Coronary artery (tissue), 2 donors: Measurements from ENCODE around the gene ADORA1.

Experiments used
- DNase-seq: peaks from one replicate; pipeline ENCODE4 v3.0.0-alpha.2; 2017; ENCODE audit warnings: low spot score
- H3K27ac ChIP-seq, 2 donors: fragments of 200-600 bp; sonication (generic); one replicate each; pipeline ENCODE4 v1.5.1; 2016 to 2019
- H3K4me3 ChIP-seq: fragments of 200-600 bp; sonication (generic); 2 replicates; pipeline ENCODE4 v1.5.1; 2016; ENCODE audit warnings: mild to moderate bottlenecking, moderate library complexity
- CTCF ChIP-seq: fragments of 200-600 bp; sonication (generic); IDR thresholded peaks from one replicate; pipeline ENCODE4 v1.5.1; 2019; ENCODE audit warnings: antibody characterized with exemption

Gene ADORA1

GRCh38 chr1:203152158-203153034, 24.9 kb downstream of the ADORA1 start:
- DNase-seq = no peak
- Histone ChIP-seq H3K4me3 (no peak overlapping the region), H3K27ac (no peak overlapping the region)
- TF ChIP-seq CTCF = no peak

GRCh38 chr1:203153051-203153988, 25.8 kb downstream of the ADORA1 start:
- no peak for DNase-seq
- Histone ChIP-seq H3K4me3 (no peak overlapping the region), H3K27ac (no peak overlapping the region)
- TF ChIP-seq CTCF = no peak

GRCh38 chr1:203153989-203154821, 26.7 kb downstream of the ADORA1 start:
- H3K4me3 ChIP-seq = no peak overlapping the region
- no peak for TF ChIP-seq CTCF
- no peak for DNase-seq
- H3K27ac ChIP-seq = no peak overlapping the region

- no peak for DNase-seq
- no peak for TF ChIP-seq CTCF
- Histone ChIP-seq H3K4me3 (no peak overlapping the region), H3K27ac (no peak overlapping the region)
Observed at GRCh38 chr1:203156280-203156679, 28.8 kb downstream of the ADORA1 start.

- no peak for TF ChIP-seq CTCF
Observed at GRCh38 chr1:203158423-203158822, 30.9 kb downstream of the ADORA1 start.

GRCh38 chr1:203158960-203159665, 31.6 kb downstream of the ADORA1 start:
- H3K27ac ChIP-seq = no peak overlapping the region
- no peak for TF ChIP-seq CTCF
- no peak for DNase-seq
- H3K4me3 ChIP-seq = no peak overlapping the region

More at GRCh38 chr1:203158423-203158822, 30.9 kb downstream of the ADORA1 start:
- no peak for DNase-seq
- no peak overlapping the region for H3K4me3 ChIP-seq
- H3K27ac ChIP-seq = no peak overlapping the region
